Panc1 (cell line): ENCODE data around the gene KRTDAP. TPM values are rescaled to one million over a fixed set of nuclear protein-coding genes. Genes with fewer than 3 reads are reported as not detected.

ENCODE experiments used
- ATAC-seq: fragments of 200-7000 bp; cut with Tn5 transposase; 2 replicates; pipeline ENCODE4 v1.9.1; 2020; ENCODE audit warnings: mild to moderate bottlenecking, moderate library complexity
- BruUV-seq: library from RNA; stranded (reverse); fragments of 400-500 nt; replicated peaks from 2 replicates; lab custom pipeline; 2021; lab: Mats Ljungman, UMichigan
- CTCF ChIA-PET: fragments of 300-600 bp; sonication (Branson Sonifier 250); formaldehyde crosslinking; loops from one replicate; lab custom pipeline; 2022; ENCODE audit warnings: antibody characterized with exemption; lab: Charles Lee
- POLR2A ChIA-PET: fragments of 300-600 bp; sonication (Branson Sonifier 250); formaldehyde crosslinking; loops from one replicate; lab custom pipeline; 2022; ENCODE audit warnings: antibody characterized with exemption; lab: Charles Lee
- DNase-seq: peaks from one replicate; pipeline ENCODE4 v3.0.0-alpha.2; 2010; ENCODE audit warnings: low read depth, low spot score
- H3K27ac ChIP-seq: 2 replicates; pipeline ENCODE4 v1.5.1; 2011; ENCODE audit warnings: mild to moderate bottlenecking, low read length, inconsistent platforms
- H3K27me3 ChIP-seq: fragments of 200-500 bp; sonication (Bioruptor generic); 2 replicates; pipeline ENCODE4 v1.6.0; 2014; ENCODE audit warnings: low read length, inconsistent platforms; ENCODE audit not compliant: control insufficient read depth, insufficient read depth
- H3K36me3 ChIP-seq: fragments of 200-500 bp; sonication (Bioruptor generic); 2 replicates; pipeline ENCODE4 v1.5.1; 2014; ENCODE audit warnings: inconsistent platforms, mild to moderate bottlenecking, low read length, moderate library complexity; ENCODE audit not compliant: control insufficient read depth, insufficient read depth
- H3K4me1 ChIP-seq: 2 replicates; pipeline ENCODE4 v1.5.1; 2011; ENCODE audit warnings: inconsistent platforms, mild to moderate bottlenecking, low read length, moderate library complexity; ENCODE audit not compliant: control insufficient read depth, insufficient read depth
- H3K4me3 ChIP-seq, 2 experiments: 2 replicates each; pipeline ENCODE4 v1.5.1; 2011 to 2012; ENCODE audit warnings: low read depth in 2 of 2, low read length in 2 of 2, mild to moderate bottlenecking in 2 of 2, inconsistent platforms in 1 of 2, moderate library complexity in 1 of 2
- H3K9me3 ChIP-seq: fragments of 200-500 bp; sonication (Bioruptor generic); 2 replicates; pipeline ENCODE4 v1.5.1; 2014; ENCODE audit warnings: low read depth, mild to moderate bottlenecking, inconsistent platforms, low read length, moderate library complexity; ENCODE audit not compliant: control insufficient read depth, insufficient read depth
- POLR2AphosphoS5 ChIP-seq: IDR thresholded peaks from 2 replicates; pipeline ENCODE4 v1.6.1; 2012; ENCODE audit warnings: mild to moderate bottlenecking, low read depth, low read length, moderate library complexity
- SIN3A ChIP-seq: IDR thresholded peaks from 2 replicates; pipeline ENCODE4 v1.6.1; 2012; ENCODE audit warnings: low read depth, mild to moderate bottlenecking, low read length, moderate library complexity, borderline replicate concordance; ENCODE audit not compliant: insufficient read depth
- TCF7L2 ChIP-seq: IDR thresholded peaks from 2 replicates; pipeline ENCODE4 v1.6.1; 2011; ENCODE audit warnings: mild to moderate bottlenecking, low read depth, low read length, inconsistent platforms
- in situ Hi-C: cut with HindIII; loops from 2 replicates; pipeline ENCODE4 v1.10.0; 2016; ENCODE audit warnings: low sequenced_read_pairs, low pct_unique_long_range_greater_than_20kb
- intact Hi-C: fragments of 100-400 bp; cut with micrococcal nuclease; formaldehyde crosslinking; loops from one replicate; pipeline ENCODE4 v1.10.0; 2022; ENCODE audit not compliant: unreplicated experiment
- total RNA-seq: library from RNA; stranded (reverse); gene quantifications from one replicate; pipeline ENCODE4 v1.2.1, GENCODE V29; 2021; ENCODE audit not compliant: unreplicated experiment
- TF ChIP-seq, protein P1 (sequence below), 2 experiments: IDR thresholded peaks; 2 replicates each; pipeline ENCODE4 v1.6.1; 2011 to 2012; ENCODE audit warnings: low read depth in 2 of 2, control low read depth in 1 of 2, low read length in 1 of 2, mild to moderate bottlenecking in 1 of 2, moderate library complexity in 1 of 2; ENCODE audit not compliant: insufficient read depth in 1 of 2
- TF ChIP-seq, protein P2 (sequence below): fragments of 450-650 bp; IDR thresholded peaks from 2 replicates; pipeline ENCODE4 v1.5.1; 2017; ENCODE audit warnings: mild to moderate bottlenecking

The KRTDAP gene
- total RNA-seq, 1 experiment from 2014 or later, result not detected

DNA sequence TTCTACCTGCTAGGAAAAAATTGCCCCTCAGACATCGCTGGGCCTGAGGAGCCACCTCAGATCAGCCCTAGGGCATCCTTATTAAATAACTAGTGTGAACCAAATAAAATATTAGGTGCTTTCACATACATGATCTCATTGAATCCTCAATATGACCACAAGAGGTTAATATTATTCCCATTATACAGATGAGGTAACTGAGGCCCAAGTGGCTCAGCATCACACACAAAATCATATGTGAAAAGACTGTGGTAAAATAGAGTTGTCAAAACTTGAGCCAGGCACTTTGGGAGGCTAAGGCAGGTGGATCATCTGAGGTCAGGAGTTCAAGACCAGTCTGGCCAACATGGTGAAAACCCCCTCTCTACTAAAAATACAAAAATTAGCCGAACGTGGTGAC lies 26.0 kb upstream of the KRTDAP start:
- H3K36me3 ChIP-seq, result no peaks in the 10 kb centered on the region
- no peaks in the 10 kb centered on the region for H3K27me3 ChIP-seq
- in situ Hi-C loops, result no loop called here
- DNase-seq (no peak), ATAC-seq (no peak)
- BruUV-seq, result no TSS peak
- intact Hi-C loops, result no loop called here
- POLR2A ChIA-PET, result interaction anchor here (0.7 kb wide), 1 partner anchor 19 kb away, joined by 3 read pairs; no protein-coding TSS in a partner anchor
- no peak overlapping the region for H3K4me3 ChIP-seq
- CTCF ChIA-PET, result no interaction called here
- no peaks in the 10 kb centered on the region for H3K9me3 ChIP-seq
- TF ChIP-seq POLR2AphosphoS5 (no peak), SIN3A (no peak)
- peaks cover 5% of the 10 kb centered on the region; the same call in 1 of the 2 replicates for H3K4me1 ChIP-seq
- H3K27ac ChIP-seq, result no peak overlapping the region

DNA sequence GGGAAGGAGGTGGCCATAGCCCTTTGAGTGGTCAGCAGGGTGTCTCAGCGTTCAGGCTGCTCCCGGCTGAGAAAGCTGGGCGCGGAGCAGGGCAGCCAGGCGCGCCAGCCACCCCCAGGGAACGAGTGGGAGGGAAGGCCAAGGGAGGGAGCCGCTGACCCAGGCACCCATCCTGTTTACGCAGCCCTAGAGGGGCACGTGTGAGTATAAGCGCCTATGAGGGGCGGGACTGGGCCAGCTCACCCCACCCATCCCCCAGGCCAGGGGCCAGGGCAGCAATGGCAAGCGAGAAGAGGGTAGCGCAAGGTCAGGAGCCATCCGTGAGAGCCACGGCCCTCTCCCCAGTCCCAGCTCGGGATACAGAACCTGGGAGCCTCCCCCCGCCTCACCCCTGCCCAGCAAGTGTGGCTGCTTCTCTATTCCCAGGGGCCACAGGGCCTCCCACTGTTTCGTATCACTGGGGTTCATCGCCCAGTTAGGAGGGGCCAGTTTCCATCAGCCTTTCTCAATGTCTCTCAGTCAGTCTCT lies 24.1 kb upstream of the KRTDAP start:
- ChIA-PET POLR2A (no interaction called here), CTCF (interaction anchor here (1.0 kb wide), 1 partner anchor 42 kb away, joined by 3 read pairs; no protein-coding TSS in a partner anchor)
- in situ Hi-C loops, result no loop called here
- no peaks in the 10 kb centered on the region for H3K9me3 ChIP-seq
- no peak overlapping the region for H3K4me3 ChIP-seq
- TF ChIP-seq POLR2AphosphoS5 (no peak), TCF7L2 (no peak), SIN3A (no peak)
- TF ChIP-seq, protein P1, sequence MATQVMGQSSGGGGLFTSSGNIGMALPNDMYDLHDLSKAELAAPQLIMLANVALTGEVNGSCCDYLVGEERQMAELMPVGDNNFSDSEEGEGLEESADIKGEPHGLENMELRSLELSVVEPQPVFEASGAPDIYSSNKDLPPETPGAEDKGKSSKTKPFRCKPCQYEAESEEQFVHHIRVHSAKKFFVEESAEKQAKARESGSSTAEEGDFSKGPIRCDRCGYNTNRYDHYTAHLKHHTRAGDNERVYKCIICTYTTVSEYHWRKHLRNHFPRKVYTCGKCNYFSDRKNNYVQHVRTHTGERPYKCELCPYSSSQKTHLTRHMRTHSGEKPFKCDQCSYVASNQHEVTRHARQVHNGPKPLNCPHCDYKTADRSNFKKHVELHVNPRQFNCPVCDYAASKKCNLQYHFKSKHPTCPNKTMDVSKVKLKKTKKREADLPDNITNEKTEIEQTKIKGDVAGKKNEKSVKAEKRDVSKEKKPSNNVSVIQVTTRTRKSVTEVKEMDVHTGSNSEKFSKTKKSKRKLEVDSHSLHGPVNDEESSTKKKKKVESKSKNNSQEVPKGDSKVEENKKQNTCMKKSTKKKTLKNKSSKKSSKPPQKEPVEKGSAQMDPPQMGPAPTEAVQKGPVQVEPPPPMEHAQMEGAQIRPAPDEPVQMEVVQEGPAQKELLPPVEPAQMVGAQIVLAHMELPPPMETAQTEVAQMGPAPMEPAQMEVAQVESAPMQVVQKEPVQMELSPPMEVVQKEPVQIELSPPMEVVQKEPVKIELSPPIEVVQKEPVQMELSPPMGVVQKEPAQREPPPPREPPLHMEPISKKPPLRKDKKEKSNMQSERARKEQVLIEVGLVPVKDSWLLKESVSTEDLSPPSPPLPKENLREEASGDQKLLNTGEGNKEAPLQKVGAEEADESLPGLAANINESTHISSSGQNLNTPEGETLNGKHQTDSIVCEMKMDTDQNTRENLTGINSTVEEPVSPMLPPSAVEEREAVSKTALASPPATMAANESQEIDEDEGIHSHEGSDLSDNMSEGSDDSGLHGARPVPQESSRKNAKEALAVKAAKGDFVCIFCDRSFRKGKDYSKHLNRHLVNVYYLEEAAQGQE (IDR thresholded peaks at IDR 0.05; ENCODE audit: insufficient read depth in 1 of 2, low read depth in 2 of 2, low read length in 1 of 2), result no peak
- TF ChIP-seq, protein P2, sequence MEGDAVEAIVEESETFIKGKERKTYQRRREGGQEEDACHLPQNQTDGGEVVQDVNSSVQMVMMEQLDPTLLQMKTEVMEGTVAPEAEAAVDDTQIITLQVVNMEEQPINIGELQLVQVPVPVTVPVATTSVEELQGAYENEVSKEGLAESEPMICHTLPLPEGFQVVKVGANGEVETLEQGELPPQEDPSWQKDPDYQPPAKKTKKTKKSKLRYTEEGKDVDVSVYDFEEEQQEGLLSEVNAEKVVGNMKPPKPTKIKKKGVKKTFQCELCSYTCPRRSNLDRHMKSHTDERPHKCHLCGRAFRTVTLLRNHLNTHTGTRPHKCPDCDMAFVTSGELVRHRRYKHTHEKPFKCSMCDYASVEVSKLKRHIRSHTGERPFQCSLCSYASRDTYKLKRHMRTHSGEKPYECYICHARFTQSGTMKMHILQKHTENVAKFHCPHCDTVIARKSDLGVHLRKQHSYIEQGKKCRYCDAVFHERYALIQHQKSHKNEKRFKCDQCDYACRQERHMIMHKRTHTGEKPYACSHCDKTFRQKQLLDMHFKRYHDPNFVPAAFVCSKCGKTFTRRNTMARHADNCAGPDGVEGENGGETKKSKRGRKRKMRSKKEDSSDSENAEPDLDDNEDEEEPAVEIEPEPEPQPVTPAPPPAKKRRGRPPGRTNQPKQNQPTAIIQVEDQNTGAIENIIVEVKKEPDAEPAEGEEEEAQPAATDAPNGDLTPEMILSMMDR, result no peak
- peaks cover 6% of the 10 kb centered on the region for H3K27me3 ChIP-seq
- ATAC-seq, result no peak
- intact Hi-C loops, result no loop called here
- no TSS peak for BruUV-seq
- DNase-seq, result no peak
- no peak overlapping the region for H3K27ac ChIP-seq
- peaks cover 10% of the 10 kb centered on the region; the same call in 1 of the 2 replicates for H3K4me1 ChIP-seq
- no peaks in the 10 kb centered on the region; the same call in 1 of the 2 replicates for H3K36me3 ChIP-seq
